ENCODE results near the gene SMIM11.
"Not testable (repeated sequence)": the region's sequence is repeated elsewhere in the genome, so short reads cannot be mapped to it uniquely, and the experiment has no call there.

The SMIM11 gene

GRCh38 chr21:34374940-34375618, at the start of gene SMIM11:
Gene SMIM11, plus strand, starts transcription at chr21:34375507. Its CDS starts 3,998 bp downstream, at chr21:34379505.
- not testable (repeated sequence) for DNase-seq

DNA sequence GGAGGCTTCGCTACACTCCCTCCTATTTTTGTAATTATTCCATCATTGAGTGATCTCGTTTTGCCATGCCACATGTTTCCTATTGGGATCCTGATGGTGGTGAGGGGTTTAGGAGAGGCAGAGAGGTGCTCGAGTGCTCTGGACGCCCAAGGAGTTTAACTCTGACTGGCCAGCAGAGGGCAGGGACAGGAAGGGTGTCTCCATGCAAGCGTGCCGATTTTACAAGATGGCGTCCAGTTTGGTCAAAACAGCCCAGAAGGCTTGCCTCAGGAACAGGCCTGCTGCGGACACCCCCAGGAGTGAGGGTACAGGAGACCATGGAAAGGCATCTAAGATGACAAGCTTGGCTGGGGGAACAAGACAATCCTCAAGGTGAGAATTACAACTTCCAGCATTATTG, 45.3 kb upstream of the SMIM11 start:
- DNase-seq = no peak

DNA sequence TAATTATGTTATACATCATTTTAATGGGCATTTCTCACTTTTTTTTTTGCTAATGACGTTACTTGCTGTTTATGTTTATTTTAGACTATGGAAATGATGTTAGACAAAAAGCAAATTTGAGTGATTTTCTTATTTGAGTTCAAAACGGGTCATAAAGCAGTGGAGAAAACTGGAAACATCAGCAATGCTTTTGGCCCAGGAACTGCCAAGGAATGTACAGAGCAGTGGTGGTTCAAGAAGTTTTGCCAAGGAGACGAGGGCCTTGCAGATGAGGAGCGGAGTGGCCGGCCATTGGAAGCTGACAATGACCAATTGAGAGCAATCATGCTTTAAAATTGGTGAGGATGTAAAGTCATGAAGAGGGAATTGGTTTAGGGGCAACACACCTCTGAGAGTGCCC, 43.6 kb upstream of the SMIM11 start:
- DNase-seq = no peak

GRCh38 chr21:34332347-34332746, 43.0 kb upstream of the SMIM11 start:
- DNase-seq = no peak

DNA sequence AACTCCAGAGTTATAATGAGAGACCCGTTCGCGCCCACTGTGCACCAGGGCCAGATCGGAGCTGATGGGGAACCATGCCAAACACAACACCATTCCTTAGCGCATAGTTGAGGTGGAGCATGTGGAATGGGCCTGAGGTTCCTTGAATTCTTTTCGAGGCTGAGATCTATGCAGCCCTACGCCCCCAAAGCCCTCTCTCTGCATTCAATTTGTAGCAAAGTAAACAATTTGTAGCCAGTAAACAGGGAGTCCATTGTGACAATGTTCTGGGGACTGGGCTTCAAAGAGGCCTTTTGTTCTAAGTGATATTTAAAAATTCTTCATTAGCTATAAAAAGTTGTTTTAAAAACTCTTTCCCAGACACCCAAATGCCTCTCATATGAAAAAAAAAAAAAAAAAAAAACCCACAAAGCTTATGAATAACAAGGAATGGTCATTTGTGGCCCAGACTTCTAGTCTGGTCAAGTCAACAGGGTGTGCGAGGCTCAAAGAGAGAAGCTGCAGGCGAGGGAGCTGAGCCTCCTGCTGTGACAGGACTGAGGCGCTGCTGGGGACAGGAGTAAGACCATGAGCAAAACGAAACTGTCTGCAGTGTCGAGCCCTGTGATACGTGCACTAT, 42.1 kb upstream of the SMIM11 start:
- no peak for DNase-seq

- DNase-seq = no peak
Observed at GRCh38 chr21:34335316-34335715, 40.0 kb upstream of the SMIM11 start.

DNA sequence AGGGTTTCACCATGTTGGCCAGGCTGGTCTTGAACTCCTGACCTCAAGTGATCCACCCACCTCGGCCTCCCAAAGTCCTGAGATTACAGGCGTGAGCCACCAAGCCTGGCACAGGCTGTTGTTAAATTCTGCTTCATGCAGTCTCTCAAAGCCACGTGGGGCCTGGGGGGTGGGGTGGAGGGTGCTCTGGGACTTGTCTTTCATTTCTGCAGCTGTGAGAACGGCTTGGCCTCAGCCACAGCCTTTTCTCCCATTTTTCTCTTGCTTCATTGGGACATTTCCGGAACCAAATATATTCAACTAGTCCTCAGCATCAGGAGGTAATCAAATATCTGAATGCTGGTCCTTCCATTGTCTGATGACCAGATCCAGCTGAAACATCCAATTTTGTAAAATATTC, 39.1 kb upstream of the SMIM11 start:
- DNase-seq = no peak

GRCh38 chr21:34336756-34337391, 38.4 kb upstream of the SMIM11 start:
- no peak for DNase-seq

GRCh38 chr21:34337741-34338140, 37.6 kb upstream of the SMIM11 start:
- DNase-seq = no peak

DNA sequence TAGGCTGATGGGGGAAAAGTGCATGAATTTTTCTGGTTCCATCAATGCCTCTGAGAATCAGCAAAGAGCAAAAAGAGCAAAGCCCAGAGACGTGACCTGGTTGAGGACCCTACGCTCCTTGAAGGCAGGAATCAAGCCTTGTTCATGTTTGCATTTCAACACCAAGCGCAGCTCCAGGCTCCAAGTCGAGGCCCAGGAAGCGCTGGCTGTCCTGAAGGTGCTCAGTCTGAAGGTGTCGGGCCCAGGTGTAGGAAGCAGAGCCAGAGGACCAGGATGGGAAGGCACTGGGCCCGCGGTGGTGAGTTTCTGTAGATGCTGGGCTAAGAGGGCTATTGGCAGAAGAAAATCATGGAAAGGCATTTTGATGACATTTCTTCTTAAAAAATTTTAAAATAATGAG, 37.1 kb upstream of the SMIM11 start:
- no peak for DNase-seq

DNA sequence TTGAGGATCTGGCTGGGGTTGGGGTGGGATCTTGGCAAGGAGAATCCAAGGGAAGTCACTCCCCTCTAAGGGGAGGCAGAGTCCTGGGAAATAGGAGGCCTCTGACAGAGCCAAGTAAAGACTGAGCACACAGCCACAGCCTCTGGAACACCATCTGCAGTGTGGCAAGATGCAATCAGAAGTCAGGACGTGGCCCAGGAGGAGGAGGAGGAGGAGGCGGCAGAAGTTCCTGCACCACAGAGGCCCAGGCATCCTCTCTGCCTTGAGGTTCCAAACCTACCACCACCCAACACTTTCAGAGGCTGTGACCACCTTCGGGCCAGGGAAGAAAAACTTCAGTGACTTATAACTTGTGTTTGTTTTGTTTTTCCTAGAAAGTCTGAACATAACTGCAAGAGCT, 35.2 kb upstream of the SMIM11 start:
- no peak for DNase-seq

DNA sequence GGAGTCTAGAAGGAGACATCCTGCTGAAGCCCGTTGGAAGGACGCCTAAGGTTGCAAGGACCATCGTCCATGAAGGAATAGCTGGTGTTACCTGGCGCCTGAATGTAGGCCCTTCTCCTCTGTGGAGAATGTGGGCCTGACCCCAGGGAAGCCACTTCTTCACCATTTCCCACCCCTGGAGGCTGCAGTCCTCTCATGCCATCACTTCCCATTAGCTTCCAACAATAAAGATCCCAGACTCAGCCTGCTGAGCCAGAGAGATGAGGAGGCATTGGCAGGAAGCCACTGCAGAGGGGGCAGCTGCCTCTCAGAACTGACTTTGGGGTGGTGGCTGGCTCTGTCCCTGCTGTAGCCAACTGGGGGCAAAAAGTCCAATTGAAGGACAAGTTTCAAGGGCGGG, 32.8 kb upstream of the SMIM11 start:
- DNase-seq = no peak

GRCh38 chr21:34343347-34343746, 32.0 kb upstream of the SMIM11 start:
- DNase-seq = no peak

DNA sequence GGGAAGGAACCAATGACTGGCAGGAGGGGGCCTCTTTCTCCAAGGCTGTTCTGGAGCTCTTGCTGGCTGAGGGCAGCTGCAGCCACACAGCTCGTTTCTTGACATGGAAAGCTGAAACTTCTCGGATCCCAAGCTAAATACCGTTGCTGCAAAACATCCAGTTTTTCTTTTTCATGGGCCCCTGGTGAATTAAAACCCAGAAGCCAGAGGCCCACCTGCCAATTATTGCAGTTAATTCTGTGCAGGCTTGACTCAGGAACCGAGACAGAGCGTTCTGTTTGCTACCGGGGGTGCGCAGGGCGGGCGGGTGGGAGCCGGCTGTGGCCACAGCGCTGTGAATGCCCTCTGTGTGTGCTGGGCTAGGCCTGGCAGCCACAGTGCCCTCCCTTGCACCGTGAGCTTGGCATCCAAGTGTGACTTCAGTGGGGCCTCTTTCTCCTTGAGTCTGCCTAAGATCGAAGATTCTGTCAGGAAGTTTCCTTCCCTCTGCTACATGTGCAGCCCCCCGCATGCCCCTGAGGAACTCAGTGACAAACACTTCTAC, 31.4 kb upstream of the SMIM11 start:
- peak; percentile 36 to 46 for DNase-seq

GRCh38 chr21:34344584-34344983, 30.7 kb upstream of the SMIM11 start:
- no peak for DNase-seq

DNA sequence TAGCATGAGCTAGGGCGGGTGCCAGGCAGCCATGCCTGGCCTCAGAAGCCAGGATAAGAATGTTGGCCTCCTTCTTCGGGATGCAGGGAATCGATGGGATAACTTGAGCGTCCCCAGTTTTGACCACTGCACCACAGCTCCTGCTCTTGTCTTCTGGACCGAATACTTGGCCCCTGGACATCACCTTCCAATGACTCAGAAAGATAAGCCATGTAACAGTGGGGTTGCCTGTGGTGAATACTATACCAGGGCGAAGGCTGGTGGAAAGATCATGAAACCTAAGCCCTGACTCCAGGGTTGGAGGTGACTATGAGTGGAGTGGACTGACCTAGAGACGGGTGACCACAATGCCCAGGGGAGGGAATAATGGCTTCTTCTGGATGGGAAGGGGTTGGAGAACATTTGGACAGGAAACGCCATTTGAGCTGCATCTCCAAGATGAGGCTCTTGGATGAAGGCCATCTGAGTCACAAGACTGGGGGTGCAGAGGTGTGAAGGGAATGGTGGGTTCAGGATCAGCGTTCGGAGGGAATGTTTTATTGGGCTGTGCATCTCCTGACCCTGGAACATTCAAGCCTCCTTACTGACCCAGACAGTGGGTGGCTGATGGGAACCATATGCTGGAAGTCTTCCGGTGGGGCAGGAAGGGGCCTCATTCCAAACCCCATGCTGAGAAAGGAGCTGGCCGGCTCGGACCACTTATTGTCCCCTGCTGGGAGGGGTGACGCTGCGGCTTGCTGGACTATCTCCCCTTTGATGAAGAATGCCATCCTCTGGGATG, 30.0 kb upstream of the SMIM11 start:
- no peak for DNase-seq

- DNase-seq = no peak
Observed at GRCh38 chr21:34345892-34346291, 29.4 kb upstream of the SMIM11 start.

- no peak for DNase-seq
Observed at GRCh38 chr21:34348890-34349519, 26.3 kb upstream of the SMIM11 start.

DNA sequence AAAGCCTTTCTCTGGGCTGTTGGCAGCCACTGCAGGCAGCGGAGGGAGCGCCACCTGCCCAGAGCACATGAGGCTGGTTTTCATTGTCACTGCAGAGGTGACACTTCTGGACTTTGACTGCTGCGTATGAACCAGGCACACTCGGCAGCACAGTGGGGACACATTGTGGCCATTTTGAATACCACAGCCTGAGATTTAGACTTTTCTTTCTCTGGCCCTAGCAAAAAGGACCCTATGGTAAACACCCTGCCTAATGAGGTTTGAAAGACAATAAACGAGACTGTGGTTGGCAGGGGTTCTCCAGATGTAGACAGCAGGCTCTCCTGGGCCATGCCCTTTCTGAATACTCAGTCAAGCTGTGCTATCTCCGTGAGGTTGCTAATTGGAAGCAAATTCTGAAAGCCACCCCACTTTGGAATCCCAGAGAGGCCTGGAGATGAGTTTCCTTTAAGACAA, 23.5 kb upstream of the SMIM11 start:
- DNase-seq = peak in 1 of 2 donors; percentile 71

- DNase-seq = no peak
Observed at GRCh38 chr21:34352556-34352955, 22.8 kb upstream of the SMIM11 start.

- no peak for DNase-seq
Observed at GRCh38 chr21:34353182-34353581, 22.1 kb upstream of the SMIM11 start.

GRCh38 chr21:34354836-34355235, 20.5 kb upstream of the SMIM11 start:
- DNase-seq = no peak

GRCh38 chr21:34355570-34355969, 19.7 kb upstream of the SMIM11 start:
- no peak for DNase-seq

All from hippocampal formation (tissue), 2 donors.